Measurements from ENCODE around the gene CEACAM7.
"Not testable (repeated sequence)": the region's sequence is repeated elsewhere in the genome, so short reads cannot be mapped to it uniquely, and the experiment has no call there.

Gene CEACAM7

GRCh38 chr19:41688098-41688497, at the start of gene CEACAM7:
Gene CEACAM7, minus strand, starts transcription at chr19:41688270. Its CDS starts 105 bp downstream, at chr19:41688165.
- DNase-seq (ENCODE audit: low read depth) = no peak

- no peak for DNase-seq (ENCODE audit: low read depth)
Measured at GRCh38 chr19:41735071-41735600, 47.1 kb upstream of the CEACAM7 start.

GRCh38 chr19:41734585-41734984, 46.5 kb upstream of the CEACAM7 start:
- no peak for DNase-seq (ENCODE audit: low read depth)

- DNase-seq (ENCODE audit: low read depth) = no peak
Measured at GRCh38 chr19:41734156-41734555, 46.1 kb upstream of the CEACAM7 start.

GRCh38 chr19:41726493-41726892, 38.4 kb upstream of the CEACAM7 start:
- DNase-seq (ENCODE audit: low read depth) = no peak

- no peak for DNase-seq (ENCODE audit: low read depth)
Measured at GRCh38 chr19:41720103-41720502, 32.0 kb upstream of the CEACAM7 start.

- DNase-seq (ENCODE audit: low read depth) = no peak
Measured at GRCh38 chr19:41718761-41719160, 30.7 kb upstream of the CEACAM7 start.

- no peak for DNase-seq (ENCODE audit: low read depth)
Measured at GRCh38 chr19:41714598-41714997, 26.5 kb upstream of the CEACAM7 start.

GRCh38 chr19:41711376-41712261, 23.5 kb upstream of the CEACAM7 start:
- no peak for DNase-seq (ENCODE audit: low read depth)

GRCh38 chr19:41709951-41710645, 22.0 kb upstream of the CEACAM7 start:
- no peak for DNase-seq (ENCODE audit: low read depth)

- DNase-seq (ENCODE audit: low read depth) = not testable (repeated sequence)
Measured at GRCh38 chr19:41709516-41709915, 21.4 kb upstream of the CEACAM7 start.

GRCh38 chr19:41708481-41708880, 20.4 kb upstream of the CEACAM7 start, which contains the start of gene CEACAM5:
Gene CEACAM5, plus strand, starts transcription at chr19:41708626. Its CDS starts 106 bp downstream, at chr19:41708732.
- no peak for DNase-seq (ENCODE audit: low read depth)

- DNase-seq (ENCODE audit: low read depth) = no peak
Measured at GRCh38 chr19:41707871-41708371, 19.9 kb upstream of the CEACAM7 start.

- DNase-seq (ENCODE audit: low read depth) = no peak
Measured at GRCh38 chr19:41707502-41707812, 19.4 kb upstream of the CEACAM7 start.

- no peak for DNase-seq (ENCODE audit: low read depth)
Measured at GRCh38 chr19:41706741-41707501, 18.9 kb upstream of the CEACAM7 start.

GRCh38 chr19:41705393-41706174, 17.5 kb upstream of the CEACAM7 start:
- DNase-seq (ENCODE audit: low read depth) = no peak

GRCh38 chr19:41703602-41704293, 15.7 kb upstream of the CEACAM7 start:
- DNase-seq (ENCODE audit: low read depth) = no peak

GRCh38 chr19:41702171-41702651, 14.1 kb upstream of the CEACAM7 start:
- peak; percentile 3 for DNase-seq (ENCODE audit: low read depth)

GRCh38 chr19:41701401-41702075, 13.5 kb upstream of the CEACAM7 start:
- DNase-seq (ENCODE audit: low read depth) = no peak

All from amniotic epithelial cell (primary cell).